ENCODE measurements around the gene MAP3K5. TPM values are rescaled to one million over a fixed set of nuclear protein-coding genes. Genes with fewer than 3 reads are reported as not detected.

Gene MAP3K5
- total RNA-seq, 1 experiment from 2014 or later: 8.1 TPM

- in situ Hi-C loops (cut with HindIII; ENCODE audit: low pct_unique_long_range_greater_than_20kb, low sequenced_read_pairs): no loop called here
- TF ChIP-seq REST (IDR thresholded peaks at IDR 0.05; ENCODE audit: insufficient read depth in 1 of 2, low read depth in 2 of 2, low read length in 1 of 2): no peak
- TF ChIP-seq SIN3A (IDR thresholded peaks at IDR 0.05; ENCODE audit: borderline replicate concordance, insufficient read depth, low read depth, low read length): no peak
- no peak for TF ChIP-seq POLR2AphosphoS5 (IDR thresholded peaks at IDR 0.05; ENCODE audit: low read depth, low read length)
- Histone ChIP-seq H3K36me3 (ENCODE audit: control insufficient read depth, insufficient read depth, low read length) (no peaks in the 10 kb centered on the region), H3K27ac (ENCODE audit: low read length) (no peak overlapping the region), H3K4me3 (ENCODE audit: low read depth in 2 of 2, low read length in 2 of 2) (no peak overlapping the region), H3K4me1 (ENCODE audit: control insufficient read depth, insufficient read depth, low read length) (no peaks in the 10 kb centered on the region), H3K27me3 (ENCODE audit: control insufficient read depth, insufficient read depth, low read length) (no peaks in the 10 kb centered on the region), H3K9me3 (ENCODE audit: control insufficient read depth, insufficient read depth, low read depth, low read length) (no peaks in the 10 kb centered on the region)
- CTCF ChIA-PET: no interaction called here
- intact Hi-C loops (cut with micrococcal nuclease; ENCODE audit: unreplicated experiment): loop anchor here (10.0 kb wide), 1 partner anchor 277 kb away; the partner anchor contains the start of gene SLC35D3
- no peak for DNase-seq (ENCODE audit: low read depth, low spot score)
- BruUV-seq (replicated peaks): no TSS peak
- ATAC-seq: no peak
- POLR2A ChIA-PET: no interaction called here
Observed at GRCh38 chr6:136647363-136647852, 144.9 kb downstream of the MAP3K5 start.

- no peaks in the 10 kb centered on the region for H3K4me1 ChIP-seq (ENCODE audit: control insufficient read depth, insufficient read depth, low read length)
- no peaks in the 10 kb centered on the region for H3K36me3 ChIP-seq (ENCODE audit: control insufficient read depth, insufficient read depth, low read length)
- POLR2A ChIA-PET: no interaction called here
- TF ChIP-seq CTCF (IDR thresholded peaks at IDR 0.05): no peak
- in situ Hi-C loops (cut with HindIII; ENCODE audit: low pct_unique_long_range_greater_than_20kb, low sequenced_read_pairs): no loop called here
- no peak overlapping the region for H3K4me3 ChIP-seq (ENCODE audit: low read depth in 2 of 2, low read length in 2 of 2)
- CTCF ChIA-PET: interaction anchor here (5.3 kb wide), 1 partner anchor 146 kb away, joined by 114 read pairs; the partner anchor contains the start of gene MAP3K5
- no peaks in the 10 kb centered on the region for H3K27me3 ChIP-seq (ENCODE audit: control insufficient read depth, insufficient read depth, low read length)
- no TSS peak for BruUV-seq (replicated peaks)
- H3K9me3 ChIP-seq (ENCODE audit: control insufficient read depth, insufficient read depth, low read depth, low read length): no peaks in the 10 kb centered on the region
- DNase-seq (ENCODE audit: low read depth, low spot score) (no peak), ATAC-seq (no peak)
- H3K27ac ChIP-seq (ENCODE audit: low read length): no peak overlapping the region
- intact Hi-C loops (cut with micrococcal nuclease; ENCODE audit: unreplicated experiment): loop anchor here (10.0 kb wide), 1 partner anchor 278 kb away; the partner anchor contains the start of gene SLC35D3
Observed at GRCh38 chr6:136646377-136646776, 145.9 kb downstream of the MAP3K5 start.

- Histone ChIP-seq H3K27me3 (ENCODE audit: control insufficient read depth, insufficient read depth, low read length) (no peaks in the 10 kb centered on the region), H3K9me3 (ENCODE audit: control insufficient read depth, insufficient read depth, low read depth, low read length) (no peaks in the 10 kb centered on the region), H3K4me3 (ENCODE audit: low read depth in 2 of 2, low read length in 2 of 2) (no peak overlapping the region), H3K36me3 (ENCODE audit: control insufficient read depth, insufficient read depth, low read length) (no peaks in the 10 kb centered on the region), H3K27ac (ENCODE audit: low read length) (no peak overlapping the region), H3K4me1 (ENCODE audit: control insufficient read depth, insufficient read depth, low read length) (no peaks in the 10 kb centered on the region)
- DNase-seq (ENCODE audit: low read depth, low spot score) (no peak), ATAC-seq (peak; percentile 47)
- no TSS peak for BruUV-seq (replicated peaks)
- intact Hi-C loops (cut with micrococcal nuclease; ENCODE audit: unreplicated experiment): loop anchor here (1.0 to 10.0 kb wide), 2 partner anchors 149 to 280 kb away; partner anchors contain the start of gene SLC35D3
- in situ Hi-C loops (cut with HindIII; ENCODE audit: low pct_unique_long_range_greater_than_20kb, low sequenced_read_pairs): no loop called here
- ChIA-PET CTCF (interaction anchor here (0.7 to 5.3 kb wide), 6 partner anchors 9 to 176 kb away, joined by 3 to 114 read pairs (median 4); partner anchors contain the start of gene MAP3K5), POLR2A (interaction anchor here (1.4 kb wide), 1 partner anchor 148 kb away, joined by 5 read pairs; the partner anchor contains the start of gene MAP3K5)
- no peak for TF ChIP-seq REST (IDR thresholded peaks at IDR 0.05; ENCODE audit: insufficient read depth in 1 of 2, low read depth in 2 of 2, low read length in 1 of 2)
- no peak for TF ChIP-seq CTCF (IDR thresholded peaks at IDR 0.05)
Observed at GRCh38 chr6:136644597-136644952, 147.7 kb downstream of the MAP3K5 start.

Measured in Panc1 (cell line).